K562 (cell line): ENCODE measurements around the gene KAT5. TPM values are rescaled to one million over a fixed set of nuclear protein-coding genes. Genes with fewer than 3 reads are reported as not detected.

Experiments
- ATF2 ChIP-seq: sonication (generic); formaldehyde crosslinking; IDR thresholded peaks from 2 replicates; pipeline ENCODE4 v1.8.1; 2022; ENCODE audit warnings: missing genetic modification reagents
- ETS1 ChIP-seq: conservative IDR thresholded peaks from 2 replicates; pipeline ENCODE4 v1.6.1; 2011; ENCODE audit warnings: low read depth, mild to moderate bottlenecking, low read length; ENCODE audit not compliant: control insufficient read depth
- HNRNPH1 ChIP-seq: fragments of 200-400 bp; formaldehyde crosslinking; optimal IDR thresholded peaks from 2 replicates; pipeline ENCODE3; 2017; ENCODE audit warnings: low read depth, mild to moderate bottlenecking, low read length, moderate library complexity
- IRF2 ChIP-seq: sonication (generic); formaldehyde crosslinking; IDR thresholded peaks from 2 replicates; pipeline ENCODE4 v1.8.1; 2022; ENCODE audit warnings: mild to moderate bottlenecking, missing genetic modification reagents
- KAT8 ChIP-seq: fragments of 450-650 bp; IDR thresholded peaks from 2 replicates; pipeline ENCODE4 v1.6.1; 2016; ENCODE audit warnings: low read depth, mild to moderate bottlenecking
- MAFG ChIP-seq: fragments of 450-650 bp; conservative IDR thresholded peaks from 2 replicates; pipeline ENCODE4 v1.6.1; 2016; ENCODE audit warnings: missing genetic modification characterization, missing compliant biosample characterization
- PRPF4 ChIP-seq: fragments of 200-400 bp; formaldehyde crosslinking; IDR thresholded peaks from one replicate; pipeline ENCODE4 v1.6.1; 2017; ENCODE audit warnings: low read length, low read depth, mild to moderate bottlenecking; ENCODE audit not compliant: insufficient read depth, poor library complexity, severe bottlenecking
- THAP7 ChIP-seq: fragments of 250-450 bp; sonication (Bioruptor Pico); IDR thresholded peaks from 2 replicates; pipeline ENCODE4 v1.5.0; 2021
- ZBTB17 ChIP-seq: fragments of 450-650 bp; formaldehyde crosslinking; IDR thresholded peaks from 2 replicates; pipeline ENCODE4 v1.4.0; 2020; ENCODE audit warnings: mild to moderate bottlenecking
- ZBTB7A ChIP-seq: IDR thresholded peaks from 2 replicates; pipeline ENCODE4 v1.6.1; 2011; ENCODE audit warnings: low read depth, mild to moderate bottlenecking, low read length, moderate library complexity, borderline replicate concordance; ENCODE audit not compliant: control insufficient read depth
- polyA plus RNA-seq, 8 experiments: library from polyadenylated mRNA; depleted of rRNA in 4 of 8; stranded (reverse) in 5 of 8; unstranded in 3 of 8; fragments of >200 nt; fragmentation: Nextera tagmentation in 2 of 8; fragmentation: Illumina TruSeq in 1 of 8; extraction: Ambion mirVana in 2 of 8; extraction: Trizol in 1 of 8; gene quantifications; 2 replicates each; pipeline versions ENCODE4 v1.2.1 to v1.2.3, GENCODE V29; 2011 to 2014; ENCODE audit warnings: inconsistent platforms in 1 of 8, missing spikeins in 1 of 8
- total RNA-seq, 7 experiments: library from RNA; depleted of rRNA in 6 of 7; stranded (reverse); fragments of >200 nt in 6 of 7; fragmentation: Illumina TruSeq in 2 of 7; extraction: Trizol in 2 of 7; gene quantifications; 2 replicates each; pipeline versions ENCODE4 v1.2.1 to v1.2.3, GENCODE V29; 2011 to 2021; ENCODE audit warnings: low replicate concordance in 1 of 7
- TF ChIP-seq, protein P1 (sequence below), 2 experiments: fragments of 450-650 bp; formaldehyde crosslinking in 1 of 2; IDR thresholded peaks; 2 replicates each; pipeline versions ENCODE4 v1.4.0 to v1.6.1; 2014 to 2020; ENCODE audit warnings: mild to moderate bottlenecking in 2 of 2, borderline replicate concordance in 1 of 2, low read depth in 1 of 2

Gene KAT5
- total and polyA plus RNA-seq, 9 of the 15 experiments (the other 6 are each of a cell fraction or from before 2014, with no cell fraction given), result 3.6 to 76.8 (median 52.7) TPM

- TF ChIP-seq ATF2 (CRISPR knock-in tag), result peak; percentile 35; the same call in 1 of the 2 replicates
- TF ChIP-seq ZBTB17, result peak; percentile 80
- no peak for TF ChIP-seq THAP7 (CRISPR knock-in tag)
- TF ChIP-seq ZBTB7A, result peak; percentile 68; the same call in 1 of the 2 replicates
- no peak for TF ChIP-seq MAFG
- peak; percentile 72 for TF ChIP-seq ETS1
- TF ChIP-seq, protein P1, sequence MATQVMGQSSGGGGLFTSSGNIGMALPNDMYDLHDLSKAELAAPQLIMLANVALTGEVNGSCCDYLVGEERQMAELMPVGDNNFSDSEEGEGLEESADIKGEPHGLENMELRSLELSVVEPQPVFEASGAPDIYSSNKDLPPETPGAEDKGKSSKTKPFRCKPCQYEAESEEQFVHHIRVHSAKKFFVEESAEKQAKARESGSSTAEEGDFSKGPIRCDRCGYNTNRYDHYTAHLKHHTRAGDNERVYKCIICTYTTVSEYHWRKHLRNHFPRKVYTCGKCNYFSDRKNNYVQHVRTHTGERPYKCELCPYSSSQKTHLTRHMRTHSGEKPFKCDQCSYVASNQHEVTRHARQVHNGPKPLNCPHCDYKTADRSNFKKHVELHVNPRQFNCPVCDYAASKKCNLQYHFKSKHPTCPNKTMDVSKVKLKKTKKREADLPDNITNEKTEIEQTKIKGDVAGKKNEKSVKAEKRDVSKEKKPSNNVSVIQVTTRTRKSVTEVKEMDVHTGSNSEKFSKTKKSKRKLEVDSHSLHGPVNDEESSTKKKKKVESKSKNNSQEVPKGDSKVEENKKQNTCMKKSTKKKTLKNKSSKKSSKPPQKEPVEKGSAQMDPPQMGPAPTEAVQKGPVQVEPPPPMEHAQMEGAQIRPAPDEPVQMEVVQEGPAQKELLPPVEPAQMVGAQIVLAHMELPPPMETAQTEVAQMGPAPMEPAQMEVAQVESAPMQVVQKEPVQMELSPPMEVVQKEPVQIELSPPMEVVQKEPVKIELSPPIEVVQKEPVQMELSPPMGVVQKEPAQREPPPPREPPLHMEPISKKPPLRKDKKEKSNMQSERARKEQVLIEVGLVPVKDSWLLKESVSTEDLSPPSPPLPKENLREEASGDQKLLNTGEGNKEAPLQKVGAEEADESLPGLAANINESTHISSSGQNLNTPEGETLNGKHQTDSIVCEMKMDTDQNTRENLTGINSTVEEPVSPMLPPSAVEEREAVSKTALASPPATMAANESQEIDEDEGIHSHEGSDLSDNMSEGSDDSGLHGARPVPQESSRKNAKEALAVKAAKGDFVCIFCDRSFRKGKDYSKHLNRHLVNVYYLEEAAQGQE (IDR thresholded peaks at IDR 0.05; ENCODE audit: borderline replicate concordance), result no peak
- TF ChIP-seq, protein P1 (CRISPR knock-in tag; IDR thresholded peaks at IDR 0.05; ENCODE audit: low read depth), result no peak
- no peak for TF ChIP-seq IRF2
- no peak for TF ChIP-seq KAT8
- no peak for TF ChIP-seq PRPF4
- no peak for TF ChIP-seq HNRNPH1
These were observed 49.0 kb upstream of the KAT5 start, which contains the start of gene RELA (continued) for GRCh38 chr11:65662799-65663638.
